AG04450 (cell line): Measurements from ENCODE around the gene CPNE8. TPM values are rescaled to one million over a fixed set of nuclear protein-coding genes. Genes with fewer than 3 reads are reported as not detected.

Experiments
- CTCF ChIA-PET: fragments of 300-600, 350-600 bp; formaldehyde crosslinking; extraction: SDS; loops from one replicate; lab custom pipeline; 2022; ENCODE audit warnings: antibody characterized with exemption, inconsistent platforms; lab: Charles Lee
- POLR2A ChIA-PET: fragments of 350-600 bp; formaldehyde crosslinking; extraction: SDS; loops from one replicate; lab custom pipeline; 2021; ENCODE audit warnings: antibody characterized with exemption, inconsistent platforms; lab: Yijun Ruan, JAX
- DNase-seq: peaks from one replicate; pipeline ENCODE4 v3.0.0-alpha.2; 2011; ENCODE audit warnings: low read depth, low spot score
- H3K27ac ChIP-seq: one replicate; pipeline ENCODE4 v1.5.1; 2012; ENCODE audit warnings: low read depth, low read length, control low read depth
- H3K27me3 ChIP-seq: one replicate; pipeline ENCODE4 v1.6.0; 2012; ENCODE audit warnings: low read length; ENCODE audit not compliant: control insufficient read depth, insufficient read depth
- H3K4me3 ChIP-seq: 2 replicates; pipeline ENCODE4 v1.5.1; 2011; ENCODE audit warnings: mild to moderate bottlenecking, low read depth, low read length, control low read depth
- H3K9me3 ChIP-seq: 2 replicates; pipeline ENCODE4 v1.5.1; 2012; ENCODE audit warnings: low read length; ENCODE audit not compliant: control insufficient read depth, insufficient read depth
- CTCF ChIP-seq: IDR thresholded peaks from 2 replicates; pipeline ENCODE4 v1.5.1; 2011; ENCODE audit warnings: low read depth, low read length, control low read depth, inconsistent platforms
- polyA plus RNA-seq: library from polyadenylated mRNA; depleted of rRNA; stranded (reverse); fragments of >200 nt; gene quantifications from 2 replicates; pipeline ENCODE4 v1.2.3, GENCODE V29; 2011

The CPNE8 gene
- polyA plus RNA-seq, 1 experiment = 0.02 TPM

GRCh38 chr12:38772437-38772836 is 133.0 kb downstream of the CPNE8 start:
- ChIA-PET POLR2A (no interaction called here), CTCF (no interaction called here)
- no peaks in the 10 kb centered on the region for H3K27me3 ChIP-seq
- no peak overlapping the region for H3K27ac ChIP-seq
- no peak for DNase-seq
- no peak for TF ChIP-seq CTCF
- H3K4me3 ChIP-seq = no peak overlapping the region
- no peaks in the 10 kb centered on the region for H3K9me3 ChIP-seq

GRCh38 chr12:38771871-38772270 is 133.5 kb downstream of the CPNE8 start:
- POLR2A ChIA-PET = no interaction called here

GRCh38 chr12:38761636-38762342 is 143.6 kb downstream of the CPNE8 start:
- Histone ChIP-seq H3K27ac (no peak overlapping the region), H3K4me3 (no peak overlapping the region), H3K27me3 (no peaks in the 10 kb centered on the region), H3K9me3 (peaks cover 5% of the 10 kb centered on the region)
- CTCF ChIA-PET = no interaction called here
- DNase-seq = no peak
- POLR2A ChIA-PET = no interaction called here
- TF ChIP-seq CTCF = no peak

More at GRCh38 chr12:38771871-38772270, 133.5 kb downstream of the CPNE8 start:
- DNase-seq = no peak
- no peaks in the 10 kb centered on the region for H3K27me3 ChIP-seq
- no peak overlapping the region for H3K27ac ChIP-seq
- CTCF ChIA-PET = no interaction called here
- H3K4me3 ChIP-seq = no peak overlapping the region
- TF ChIP-seq CTCF = no peak
- no peaks in the 10 kb centered on the region for H3K9me3 ChIP-seq

- ChIA-PET CTCF (no interaction called here), POLR2A (no interaction called here)
Measured at GRCh38 chr12:38761111-38761510, 144.3 kb downstream of the CPNE8 start.

More at GRCh38 chr12:38761111-38761510, 144.3 kb downstream of the CPNE8 start:
- H3K9me3 ChIP-seq = peaks cover 5% of the 10 kb centered on the region
- no peak for DNase-seq
- H3K27ac ChIP-seq = no peak overlapping the region
- no peak for TF ChIP-seq CTCF
- H3K4me3 ChIP-seq = no peak overlapping the region
- no peaks in the 10 kb centered on the region for H3K27me3 ChIP-seq
